Measurements from ENCODE around the gene ADARB2.

GRCh38 chr10:1359626-1359955, 377.7 kb downstream of the ADARB2 start:
- TF ChIP-seq CTCF (IDR thresholded peaks at IDR 0.05) (no peak), ZFX (IDR thresholded peaks at IDR 0.05; ENCODE audit: borderline replicate concordance) (no peak)
